WTC11 (cell line): ENCODE data around the gene TMEM31. TPM values are rescaled to one million over a fixed set of nuclear protein-coding genes. Genes with fewer than 3 reads are reported as not detected.

Source experiments
- ATAC-seq: fragments of 200-7000 bp; cut with Tn5 transposase; 2 replicates; pipeline ENCODE4 v1.10.0; 2021; ENCODE audit warnings: mild to moderate bottlenecking, moderate library complexity
- CTCF ChIA-PET: fragments of 300-600 bp; sonication (Branson Sonifier 250); formaldehyde crosslinking; loops from one replicate; lab custom pipeline; 2021; ENCODE audit warnings: antibody characterized with exemption; lab: Charles Lee
- POLR2A ChIA-PET: fragments of 350-600 bp; sonication (Branson Sonifier 250); formaldehyde crosslinking; loops from one replicate; lab custom pipeline; 2021; ENCODE audit warnings: antibody characterized with exemption; lab: Charles Lee
- DNase-seq: peaks from one replicate; pipeline ENCODE4 v3.0.0; 2021; ENCODE audit warnings: low spot score
- H3K27ac Mint-ChIP-seq: 2 replicates; pipeline ENCODE4 v1.8.0; 2021; ENCODE audit warnings: mixed read lengths
- H3K27me3 Mint-ChIP-seq: 2 replicates; pipeline ENCODE4 v1.8.0; 2021; ENCODE audit warnings: low read depth, mild to moderate bottlenecking, moderate library complexity, mixed read lengths
- H3K36me3 Mint-ChIP-seq: 2 replicates; pipeline ENCODE4 v1.8.0; 2021; ENCODE audit warnings: mixed read lengths
- H3K4me1 Mint-ChIP-seq: 2 replicates; pipeline ENCODE4 v1.8.0; 2022; ENCODE audit warnings: mixed read lengths
- H3K4me3 Mint-ChIP-seq: 2 replicates; pipeline ENCODE4 v1.8.0; 2021; ENCODE audit warnings: mild to moderate bottlenecking, moderate library complexity, mixed read lengths
- H3K9me3 Mint-ChIP-seq: 2 replicates; pipeline ENCODE4 v1.8.0; 2021; ENCODE audit warnings: mixed read lengths
- CREM ChIP-seq: sonication (generic); formaldehyde crosslinking; IDR thresholded peaks from 2 replicates; pipeline ENCODE4 v1.8.1; 2022; ENCODE audit warnings: mild to moderate bottlenecking, missing genetic modification reagents, moderate library complexity
- EMX1 ChIP-seq: fragments of 250-450 bp; sonication (Bioruptor Pico); IDR thresholded peaks from 2 replicates; pipeline ENCODE4 v1.8.0; 2021; ENCODE audit warnings: mild to moderate bottlenecking
- GABPB1 ChIP-seq: sonication (generic); formaldehyde crosslinking; IDR thresholded peaks from 2 replicates; pipeline ENCODE4 v1.8.1; 2023; ENCODE audit warnings: mild to moderate bottlenecking, missing genetic modification reagents
- JAZF1 ChIP-seq: fragments of 250-450 bp; sonication (Bioruptor Pico); IDR thresholded peaks from 2 replicates; pipeline ENCODE4 v1.9.0; 2021; ENCODE audit warnings: moderate library complexity, mild to moderate bottlenecking, inconsistent platforms
- MYBL2 ChIP-seq: sonication (generic); formaldehyde crosslinking; IDR thresholded peaks from 2 replicates; pipeline ENCODE4 v1.8.1; 2023; ENCODE audit warnings: mild to moderate bottlenecking, moderate library complexity, missing genetic modification reagents
- NFYB ChIP-seq: sonication (generic); formaldehyde crosslinking; conservative IDR thresholded peaks from 2 replicates; pipeline ENCODE4 v1.8.0; 2022; ENCODE audit warnings: low read depth, missing genetic modification reagents
- TEAD4 ChIP-seq: sonication (generic); formaldehyde crosslinking; IDR thresholded peaks from 2 replicates; pipeline ENCODE4 v1.8.0; 2022; ENCODE audit warnings: mild to moderate bottlenecking, missing genetic modification reagents
- ZNF138 ChIP-seq: sonication (generic); formaldehyde crosslinking; conservative IDR thresholded peaks from 2 replicates; pipeline ENCODE4 v1.8.1; 2022; ENCODE audit warnings: mild to moderate bottlenecking, moderate library complexity, missing genetic modification reagents
- ZNF317 ChIP-seq: sonication (generic); formaldehyde crosslinking; IDR thresholded peaks from 2 replicates; pipeline ENCODE4 v1.8.1; 2023; ENCODE audit warnings: low read depth, mild to moderate bottlenecking, moderate library complexity, missing genetic modification reagents, borderline replicate concordance
- ZNF416 ChIP-seq: fragments of 250-450 bp; sonication (Bioruptor Pico); IDR thresholded peaks from 2 replicates; pipeline ENCODE4 v1.9.0; 2021; ENCODE audit warnings: mild to moderate bottlenecking, inconsistent platforms
- total RNA-seq: library from RNA; stranded (reverse); gene quantifications from 3 replicates; pipeline ENCODE4 v1.2.3, GENCODE V29; 2021
- TF ChIP-seq, protein P1 (sequence below): sonication (generic); formaldehyde crosslinking; IDR thresholded peaks from 2 replicates; pipeline ENCODE4 v1.8.0; 2023; ENCODE audit warnings: missing genetic modification reagents
- TF ChIP-seq, protein P2 (sequence below): sonication (generic); formaldehyde crosslinking; IDR thresholded peaks from 2 replicates; pipeline ENCODE4 v1.8.1; 2023; ENCODE audit warnings: mild to moderate bottlenecking, missing genetic modification reagents, moderate library complexity
- TF ChIP-seq, protein P3 (sequence below): fragments of 200-600 bp; IDR thresholded peaks from 2 replicates; pipeline ENCODE4 v1.8.0; 2022; ENCODE audit warnings: antibody characterized with exemption
- TF ChIP-seq, protein P4 (sequence below): sonication (generic); formaldehyde crosslinking; IDR thresholded peaks from 2 replicates; pipeline ENCODE4 v1.8.0; 2022; ENCODE audit warnings: mild to moderate bottlenecking, missing genetic modification reagents
- TF ChIP-seq, protein P5 (sequence below): sonication (generic); formaldehyde crosslinking; IDR thresholded peaks from 2 replicates; pipeline ENCODE4 v1.8.0; 2022; ENCODE audit warnings: missing genetic modification reagents
- TF ChIP-seq, protein P6 (sequence below): sonication (generic); formaldehyde crosslinking; IDR thresholded peaks from 2 replicates; pipeline ENCODE4 v1.8.1; 2023; ENCODE audit warnings: mild to moderate bottlenecking, missing genetic modification reagents, moderate library complexity
- TF ChIP-seq, protein P7 (sequence below): sonication (generic); formaldehyde crosslinking; IDR thresholded peaks from 2 replicates; pipeline ENCODE4 v1.8.0; 2022; ENCODE audit warnings: mild to moderate bottlenecking, missing genetic modification reagents

TMEM31 gene
- total RNA-seq, 1 experiment from 2014 or later = 0.24 TPM

DNA sequence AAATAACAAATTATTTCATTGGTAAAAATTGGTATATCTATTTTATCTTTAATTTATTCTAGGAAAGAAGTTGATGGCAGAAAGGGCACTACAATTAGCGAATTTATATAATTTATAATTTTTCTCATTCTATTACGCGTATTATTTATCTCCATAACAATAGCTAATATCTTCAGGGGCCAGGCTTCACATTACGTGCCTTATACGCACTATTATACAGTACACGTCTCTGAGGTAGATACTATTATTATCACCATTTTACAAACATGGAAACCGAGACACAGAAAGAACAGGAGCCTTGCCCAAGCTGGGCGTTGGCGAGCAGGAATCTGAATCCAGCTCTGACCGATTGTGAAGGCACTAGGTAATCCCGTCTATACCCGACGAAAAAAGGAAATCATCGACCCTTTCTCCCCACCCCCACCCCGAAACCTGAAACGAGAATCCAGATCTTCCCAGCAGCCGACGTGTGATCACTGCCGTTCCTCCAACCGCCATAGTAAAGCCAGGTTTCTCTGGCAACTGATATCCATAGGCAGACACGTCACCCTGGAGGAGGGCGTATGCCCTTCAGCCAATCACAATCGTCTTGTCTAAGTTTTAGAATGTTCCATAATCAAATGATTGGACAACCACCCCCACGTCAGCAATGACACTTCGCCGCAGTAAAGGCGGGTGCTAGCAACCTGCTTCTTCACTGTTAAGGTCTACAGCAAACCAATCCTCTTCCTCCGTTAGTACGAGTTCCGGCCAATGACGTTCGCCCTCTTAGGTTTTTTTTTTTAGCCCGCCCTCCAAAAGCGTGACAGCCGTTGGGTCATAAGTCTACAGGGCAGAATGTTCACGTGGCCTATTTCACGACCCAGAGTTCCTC lies 24.3 kb upstream of the TMEM31 start, which contains the start of gene MORF4L2 (continued):
- TF ChIP-seq, protein P1, sequence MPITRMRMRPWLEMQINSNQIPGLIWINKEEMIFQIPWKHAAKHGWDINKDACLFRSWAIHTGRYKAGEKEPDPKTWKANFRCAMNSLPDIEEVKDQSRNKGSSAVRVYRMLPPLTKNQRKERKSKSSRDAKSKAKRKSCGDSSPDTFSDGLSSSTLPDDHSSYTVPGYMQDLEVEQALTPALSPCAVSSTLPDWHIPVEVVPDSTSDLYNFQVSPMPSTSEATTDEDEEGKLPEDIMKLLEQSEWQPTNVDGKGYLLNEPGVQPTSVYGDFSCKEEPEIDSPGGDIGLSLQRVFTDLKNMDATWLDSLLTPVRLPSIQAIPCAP (CRISPR knock-in tag) = no peak
- TF ChIP-seq TEAD4 = no peak
- no peak for TF ChIP-seq MYBL2 (CRISPR knock-in tag)
- TF ChIP-seq, protein P2, sequence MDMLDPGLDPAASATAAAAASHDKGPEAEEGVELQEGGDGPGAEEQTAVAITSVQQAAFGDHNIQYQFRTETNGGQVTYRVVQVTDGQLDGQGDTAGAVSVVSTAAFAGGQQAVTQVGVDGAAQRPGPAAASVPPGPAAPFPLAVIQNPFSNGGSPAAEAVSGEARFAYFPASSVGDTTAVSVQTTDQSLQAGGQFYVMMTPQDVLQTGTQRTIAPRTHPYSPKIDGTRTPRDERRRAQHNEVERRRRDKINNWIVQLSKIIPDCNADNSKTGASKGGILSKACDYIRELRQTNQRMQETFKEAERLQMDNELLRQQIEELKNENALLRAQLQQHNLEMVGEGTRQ = peak; percentile 68
- TF ChIP-seq EMX1 (CRISPR knock-in tag) = no peak
- TF ChIP-seq ZNF138 (CRISPR knock-in tag) = no peak
- no peak for TF ChIP-seq ZNF416 (CRISPR knock-in tag)
- TF ChIP-seq, protein P3, sequence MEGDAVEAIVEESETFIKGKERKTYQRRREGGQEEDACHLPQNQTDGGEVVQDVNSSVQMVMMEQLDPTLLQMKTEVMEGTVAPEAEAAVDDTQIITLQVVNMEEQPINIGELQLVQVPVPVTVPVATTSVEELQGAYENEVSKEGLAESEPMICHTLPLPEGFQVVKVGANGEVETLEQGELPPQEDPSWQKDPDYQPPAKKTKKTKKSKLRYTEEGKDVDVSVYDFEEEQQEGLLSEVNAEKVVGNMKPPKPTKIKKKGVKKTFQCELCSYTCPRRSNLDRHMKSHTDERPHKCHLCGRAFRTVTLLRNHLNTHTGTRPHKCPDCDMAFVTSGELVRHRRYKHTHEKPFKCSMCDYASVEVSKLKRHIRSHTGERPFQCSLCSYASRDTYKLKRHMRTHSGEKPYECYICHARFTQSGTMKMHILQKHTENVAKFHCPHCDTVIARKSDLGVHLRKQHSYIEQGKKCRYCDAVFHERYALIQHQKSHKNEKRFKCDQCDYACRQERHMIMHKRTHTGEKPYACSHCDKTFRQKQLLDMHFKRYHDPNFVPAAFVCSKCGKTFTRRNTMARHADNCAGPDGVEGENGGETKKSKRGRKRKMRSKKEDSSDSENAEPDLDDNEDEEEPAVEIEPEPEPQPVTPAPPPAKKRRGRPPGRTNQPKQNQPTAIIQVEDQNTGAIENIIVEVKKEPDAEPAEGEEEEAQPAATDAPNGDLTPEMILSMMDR = no peak
- no peak for TF ChIP-seq ZNF317 (CRISPR knock-in tag)
- TF ChIP-seq, protein P4, sequence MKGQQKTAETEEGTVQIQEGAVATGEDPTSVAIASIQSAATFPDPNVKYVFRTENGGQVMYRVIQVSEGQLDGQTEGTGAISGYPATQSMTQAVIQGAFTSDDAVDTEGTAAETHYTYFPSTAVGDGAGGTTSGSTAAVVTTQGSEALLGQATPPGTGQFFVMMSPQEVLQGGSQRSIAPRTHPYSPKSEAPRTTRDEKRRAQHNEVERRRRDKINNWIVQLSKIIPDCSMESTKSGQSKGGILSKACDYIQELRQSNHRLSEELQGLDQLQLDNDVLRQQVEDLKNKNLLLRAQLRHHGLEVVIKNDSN (CRISPR knock-in tag) = peak; percentile 70
- TF ChIP-seq, protein P5, sequence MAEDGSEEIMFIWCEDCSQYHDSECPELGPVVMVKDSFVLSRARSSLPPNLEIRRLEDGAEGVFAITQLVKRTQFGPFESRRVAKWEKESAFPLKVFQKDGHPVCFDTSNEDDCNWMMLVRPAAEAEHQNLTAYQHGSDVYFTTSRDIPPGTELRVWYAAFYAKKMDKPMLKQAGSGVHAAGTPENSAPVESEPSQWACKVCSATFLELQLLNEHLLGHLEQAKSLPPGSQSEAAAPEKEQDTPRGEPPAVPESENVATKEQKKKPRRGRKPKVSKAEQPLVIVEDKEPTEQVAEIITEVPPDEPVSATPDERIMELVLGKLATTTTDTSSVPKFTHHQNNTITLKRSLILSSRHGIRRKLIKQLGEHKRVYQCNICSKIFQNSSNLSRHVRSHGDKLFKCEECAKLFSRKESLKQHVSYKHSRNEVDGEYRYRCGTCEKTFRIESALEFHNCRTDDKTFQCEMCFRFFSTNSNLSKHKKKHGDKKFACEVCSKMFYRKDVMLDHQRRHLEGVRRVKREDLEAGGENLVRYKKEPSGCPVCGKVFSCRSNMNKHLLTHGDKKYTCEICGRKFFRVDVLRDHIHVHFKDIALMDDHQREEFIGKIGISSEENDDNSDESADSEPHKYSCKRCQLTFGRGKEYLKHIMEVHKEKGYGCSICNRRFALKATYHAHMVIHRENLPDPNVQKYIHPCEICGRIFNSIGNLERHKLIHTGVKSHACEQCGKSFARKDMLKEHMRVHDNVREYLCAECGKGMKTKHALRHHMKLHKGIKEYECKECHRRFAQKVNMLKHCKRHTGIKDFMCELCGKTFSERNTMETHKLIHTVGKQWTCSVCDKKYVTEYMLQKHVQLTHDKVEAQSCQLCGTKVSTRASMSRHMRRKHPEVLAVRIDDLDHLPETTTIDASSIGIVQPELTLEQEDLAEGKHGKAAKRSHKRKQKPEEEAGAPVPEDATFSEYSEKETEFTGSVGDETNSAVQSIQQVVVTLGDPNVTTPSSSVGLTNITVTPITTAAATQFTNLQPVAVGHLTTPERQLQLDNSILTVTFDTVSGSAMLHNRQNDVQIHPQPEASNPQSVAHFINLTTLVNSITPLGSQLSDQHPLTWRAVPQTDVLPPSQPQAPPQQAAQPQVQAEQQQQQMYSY = peak; percentile 91
- peak; percentile 77 for TF ChIP-seq CREM (CRISPR knock-in tag)
- no peak for TF ChIP-seq JAZF1 (CRISPR knock-in tag)
- peak; percentile 91 for TF ChIP-seq NFYB (CRISPR knock-in tag)
- TF ChIP-seq, all 79 proteins: peak for 6

DNA sequence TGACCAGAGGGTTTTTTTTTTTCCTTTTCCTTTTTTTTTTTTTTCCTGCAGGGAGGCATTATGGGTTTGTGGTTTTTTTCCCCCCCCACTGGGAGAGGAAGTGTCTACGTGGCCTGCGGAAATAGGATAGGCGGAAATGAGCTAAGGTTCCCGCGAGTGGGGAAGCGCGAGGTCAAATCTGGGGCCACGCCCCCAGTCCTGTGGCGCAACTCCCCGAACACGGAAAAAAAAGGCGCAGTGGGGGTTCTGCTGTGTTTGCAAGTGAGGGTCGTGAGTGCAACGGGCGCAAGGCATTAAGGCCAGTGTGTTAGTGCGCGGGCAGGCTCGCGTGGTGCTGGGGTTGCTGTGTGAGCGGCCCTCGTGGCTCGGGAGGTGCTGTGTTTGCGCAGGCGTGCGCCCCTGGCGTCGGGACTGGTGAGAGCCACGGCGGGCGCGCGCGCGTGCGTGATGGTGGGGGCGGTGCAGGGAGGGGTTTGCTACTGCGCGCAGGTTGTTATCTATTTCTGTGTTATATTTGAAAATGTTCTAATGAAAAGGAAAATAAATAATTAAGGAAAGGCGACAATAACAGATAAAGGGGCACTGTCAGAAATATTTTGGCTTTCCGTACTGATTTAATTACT lies 23.5 kb upstream of the TMEM31 start:
- Mint-ChIP-seq H3K4me3 (no peak overlapping the region), H3K27me3 (no peaks in the 10 kb centered on the region), H3K9me3 (no peaks in the 10 kb centered on the region), H3K36me3 (peaks cover 23% of the 10 kb centered on the region), H3K4me1 (0 out of 2 replicates have a peak, but pooled peaks cover 4% of the 10 kb centered on the region), H3K27ac (no peak overlapping the region)
- TF ChIP-seq, protein P6, sequence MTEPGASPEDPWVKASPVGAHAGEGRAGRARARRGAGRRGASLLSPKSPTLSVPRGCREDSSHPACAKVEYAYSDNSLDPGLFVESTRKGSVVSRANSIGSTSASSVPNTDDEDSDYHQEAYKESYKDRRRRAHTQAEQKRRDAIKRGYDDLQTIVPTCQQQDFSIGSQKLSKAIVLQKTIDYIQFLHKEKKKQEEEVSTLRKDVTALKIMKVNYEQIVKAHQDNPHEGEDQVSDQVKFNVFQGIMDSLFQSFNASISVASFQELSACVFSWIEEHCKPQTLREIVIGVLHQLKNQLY (CRISPR knock-in tag) = no peak
- TF ChIP-seq, protein P7, sequence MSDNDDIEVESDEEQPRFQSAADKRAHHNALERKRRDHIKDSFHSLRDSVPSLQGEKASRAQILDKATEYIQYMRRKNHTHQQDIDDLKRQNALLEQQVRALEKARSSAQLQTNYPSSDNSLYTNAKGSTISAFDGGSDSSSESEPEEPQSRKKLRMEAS (CRISPR knock-in tag) = peak; percentile 63; the same call in 1 of the 2 replicates
- TF ChIP-seq ZNF416 (CRISPR knock-in tag) = no peak
- TF ChIP-seq GABPB1 (CRISPR knock-in tag) = no peak
- ChIA-PET CTCF (interaction anchor here (0.7 kb wide), 1 partner anchor 57 kb away, joined by 9 read pairs; no protein-coding TSS in a partner anchor), POLR2A (interaction anchor here (1.3 kb wide), 1 partner anchor 88 kb away, joined by 3 read pairs; no protein-coding TSS in a partner anchor)
- DNase-seq (peak; percentile 60), ATAC-seq (peak; percentile 17)
